Upper lobe of left lung (tissue), 6 donors: Measurements from ENCODE around the gene CHCHD6. TPM values are rescaled to one million over a fixed set of nuclear protein-coding genes. Genes with fewer than 3 reads are reported as not detected.

ENCODE experiments used
- ATAC-seq, 2 donors: fragments of 200-7000 bp; cut with Tn5 transposase; one replicate each; pipeline ENCODE4 v1.9.1; 2022; ENCODE audit warnings: mild to moderate bottlenecking in 2 of 2, moderate library complexity in 2 of 2; ENCODE audit not compliant: low FRiP score in 2 of 2
- DNase-seq, 2 donors: peaks; one replicate each; pipeline ENCODE4 v3.0.0-alpha.2; 2019 to 2020
- H3K27ac ChIP-seq, 4 donors: fragments of 200-600 bp; sonication (generic); one replicate each; pipeline ENCODE4 v1.5.1; 2016 to 2019
- H3K27me3 ChIP-seq, 4 donors: fragments of 200-600 bp; sonication (generic); one replicate each; pipeline ENCODE4 v1.5.1; 2017 to 2019
- H3K36me3 ChIP-seq, 4 donors: fragments of 200-600 bp; sonication (generic); one replicate each; pipeline ENCODE4 v1.5.1; 2016 to 2019
- H3K4me1 ChIP-seq, 4 donors: fragments of 200-600 bp; sonication (generic); one replicate each; pipeline ENCODE4 v1.5.1; 2018 to 2019
- H3K4me3 ChIP-seq, 4 donors: fragments of 200-600 bp; sonication (generic); one replicate each; pipeline ENCODE4 v1.5.1; 2017 to 2019; ENCODE audit warnings: mild to moderate bottlenecking in 2 of 4, moderate library complexity in 1 of 4
- H3K9me3 ChIP-seq, 4 donors: fragments of 200-600 bp; sonication (generic); one replicate each; pipeline ENCODE4 v1.5.1; 2018 to 2019
- EP300 ChIP-seq, 4 donors: sonication (generic); formaldehyde crosslinking; IDR thresholded peaks; one replicate each; pipeline ENCODE4 v1.5.1; 2017; ENCODE audit warnings: antibody characterized with exemption in 4 of 4, control low read depth in 2 of 4
- POLR2A ChIP-seq, 4 donors: fragments of 450-650 bp; IDR thresholded peaks; one replicate each; pipeline ENCODE4 v1.5.1; 2016 to 2017; ENCODE audit warnings: antibody characterized with exemption in 4 of 4, mild to moderate bottlenecking in 2 of 4
- POLR2AphosphoS5 ChIP-seq, 2 donors: sonication (generic); formaldehyde crosslinking; IDR thresholded peaks; one replicate each; pipeline ENCODE4 v1.5.1; 2017; ENCODE audit warnings: antibody characterized with exemption in 2 of 2
- WGBS, 2 donors: methylation state at CpG; one replicate each; pipeline ENCODE4 v1.1.5; 2017 to 2018; 5-methylcytosine and 5-hydroxymethylcytosine counted together
- total RNA-seq, 6 donors: library from RNA; depleted of rRNA in 4 of 6; stranded (reverse); fragments of >200 nt in 4 of 6; gene quantifications; one replicate each; pipeline versions ENCODE4 v1.1.0 to v1.2.1, GENCODE V29; 2016 to 2021
- TF ChIP-seq, protein P1 (sequence below), 6 experiments: fragments of 450-650 bp in 4 of 6; fragments of 200-600 bp in 2 of 6; sonication (generic) in 2 of 6; IDR thresholded peaks; one replicate each; pipeline ENCODE4 v1.5.1; 2016 to 2019; ENCODE audit warnings: antibody characterized with exemption in 6 of 6
- donor health status: DM: no; HTN: no; CAD: no; lungs with moderate emphysema.
- donor health status: DM: no; HTN: yes; CAD: no; lungs with severe emphysema.

CHCHD6 gene
- total RNA-seq, 6 donors from 2014 or later = 16.6 to 35.6 (median 21.8) TPM

DNA sequence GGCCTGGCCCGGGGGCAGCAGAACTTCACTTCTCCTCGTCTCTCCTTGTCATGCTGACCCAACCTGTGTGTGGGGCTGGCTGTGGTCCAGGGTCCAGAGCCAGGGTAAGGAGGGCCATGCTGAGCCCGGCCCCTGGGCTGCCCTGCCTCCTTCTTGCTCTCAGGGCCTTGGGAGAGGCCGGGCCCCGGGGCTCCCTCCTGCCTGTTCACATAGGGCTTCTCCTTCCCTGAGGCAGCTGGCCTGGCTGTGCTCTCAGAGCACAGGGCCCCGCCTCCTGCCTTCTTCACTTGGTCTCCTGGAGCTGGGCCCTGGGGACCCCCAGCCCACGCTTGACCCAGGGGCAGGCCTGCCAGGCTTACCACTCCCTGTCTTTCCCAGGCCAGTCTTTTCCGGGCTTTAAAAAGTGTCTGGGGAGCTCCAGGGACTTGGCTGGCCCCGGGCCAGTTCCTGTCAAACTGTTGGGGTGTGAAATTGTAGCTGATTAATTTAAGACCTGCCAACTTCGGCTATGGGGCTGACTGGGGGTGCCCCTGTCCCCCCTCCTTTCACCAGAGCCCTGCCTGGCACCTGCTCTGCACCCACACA lies 290.7 kb downstream of the CHCHD6 start:
- H3K27ac ChIP-seq = peak overlapping the region in 3 of 4 donors; percentile 52 to 81 (median 60)
- H3K4me3 ChIP-seq = no peak overlapping the region
- H3K36me3 ChIP-seq = peaks cover 0 to 20% (median 16%) of the 10 kb centered on the region in 4 donors
- no peak for TF ChIP-seq POLR2AphosphoS5 (IDR thresholded peaks at IDR 0.05)
- no peak for TF ChIP-seq EP300 (IDR thresholded peaks at IDR 0.05)
- TF ChIP-seq POLR2A (IDR thresholded peaks at IDR 0.05) = no peak
- TF ChIP-seq, protein P1, sequence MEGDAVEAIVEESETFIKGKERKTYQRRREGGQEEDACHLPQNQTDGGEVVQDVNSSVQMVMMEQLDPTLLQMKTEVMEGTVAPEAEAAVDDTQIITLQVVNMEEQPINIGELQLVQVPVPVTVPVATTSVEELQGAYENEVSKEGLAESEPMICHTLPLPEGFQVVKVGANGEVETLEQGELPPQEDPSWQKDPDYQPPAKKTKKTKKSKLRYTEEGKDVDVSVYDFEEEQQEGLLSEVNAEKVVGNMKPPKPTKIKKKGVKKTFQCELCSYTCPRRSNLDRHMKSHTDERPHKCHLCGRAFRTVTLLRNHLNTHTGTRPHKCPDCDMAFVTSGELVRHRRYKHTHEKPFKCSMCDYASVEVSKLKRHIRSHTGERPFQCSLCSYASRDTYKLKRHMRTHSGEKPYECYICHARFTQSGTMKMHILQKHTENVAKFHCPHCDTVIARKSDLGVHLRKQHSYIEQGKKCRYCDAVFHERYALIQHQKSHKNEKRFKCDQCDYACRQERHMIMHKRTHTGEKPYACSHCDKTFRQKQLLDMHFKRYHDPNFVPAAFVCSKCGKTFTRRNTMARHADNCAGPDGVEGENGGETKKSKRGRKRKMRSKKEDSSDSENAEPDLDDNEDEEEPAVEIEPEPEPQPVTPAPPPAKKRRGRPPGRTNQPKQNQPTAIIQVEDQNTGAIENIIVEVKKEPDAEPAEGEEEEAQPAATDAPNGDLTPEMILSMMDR (IDR thresholded peaks at IDR 0.05) = no peak
- H3K27me3 ChIP-seq = no peaks in the 10 kb centered on the region
- DNase-seq (peak in 1 of 2 donors; percentile 76), ATAC-seq (peak in 1 of 2 donors; percentile 5)
- H3K9me3 ChIP-seq = no peaks in the 10 kb centered on the region
- H3K4me1 ChIP-seq = peaks cover 19 to 45% (median 32%) of the 10 kb centered on the region in 4 donors
- WGBS, 2 donors = 39 to 68% methylated on average over 3 to 9 of the region's 10 CpGs

- TF ChIP-seq POLR2AphosphoS5 (IDR thresholded peaks at IDR 0.05) = no peak
- TF ChIP-seq POLR2A (IDR thresholded peaks at IDR 0.05) = no peak
- TF ChIP-seq, protein P1 (IDR thresholded peaks at IDR 0.05) = no peak
- TF ChIP-seq EP300 (IDR thresholded peaks at IDR 0.05) = no peak
- no peak overlapping the region for H3K4me3 ChIP-seq
- 60 to 69% methylated on average over 1 to 9 of the region's 12 CpGs for WGBS, 2 donors
- no peak for ATAC-seq
- peaks cover 25 to 51% (median 38%) of the 10 kb centered on the region in 4 donors for H3K4me1 ChIP-seq
- peak overlapping the region in 3 of 4 donors; percentile 52 to 81 (median 60) for H3K27ac ChIP-seq
- H3K9me3 ChIP-seq = no peaks in the 10 kb centered on the region
- H3K27me3 ChIP-seq = no peaks in the 10 kb centered on the region
- peak in 1 of 2 donors; percentile 80 for DNase-seq
- peaks cover 0 to 14% (median 11%) of the 10 kb centered on the region in 4 donors for H3K36me3 ChIP-seq
These were observed 291.3 kb downstream of the CHCHD6 start for GRCh38 chr3:126995254-126995780.

- Histone ChIP-seq H3K4me1 (peaks cover 26 to 54% (median 41%) of the 10 kb centered on the region in 4 donors), H3K9me3 (no peaks in the 10 kb centered on the region), H3K27ac (peak overlapping the region in 2 of 4 donors; percentile 60 to 81), H3K27me3 (no peaks in the 10 kb centered on the region), H3K4me3 (no peak overlapping the region), H3K36me3 (peaks cover 0 to 9% (median 7%) of the 10 kb centered on the region in 4 donors)
- TF ChIP-seq POLR2AphosphoS5 (IDR thresholded peaks at IDR 0.05) = no peak
- TF ChIP-seq, protein P1 (IDR thresholded peaks at IDR 0.05) = peak in 1 of 6 experiments; percentile 5
- WGBS, 2 donors = 96 to 97% methylated on average over 6 to 8 of the region's 11 CpGs
- DNase-seq = peak in 1 of 2 donors; percentile 64
- no peak for ATAC-seq
These were observed 292.0 kb downstream of the CHCHD6 start for GRCh38 chr3:126995926-126996512.

- DNase-seq = no peak
- Histone ChIP-seq H3K4me1 (peaks cover 33 to 60% (median 50%) of the 10 kb centered on the region in 4 donors), H3K36me3 (peaks cover 0 to 3% (median under 1%) of the 10 kb centered on the region in 4 donors), H3K4me3 (no peak overlapping the region), H3K27me3 (no peaks in the 10 kb centered on the region), H3K9me3 (no peaks in the 10 kb centered on the region), H3K27ac (no peak overlapping the region)
- TF ChIP-seq POLR2A (IDR thresholded peaks at IDR 0.05) = no peak
- TF ChIP-seq EP300 (IDR thresholded peaks at IDR 0.05) = no peak
- TF ChIP-seq, protein P1 (IDR thresholded peaks at IDR 0.05) = no peak
- TF ChIP-seq POLR2AphosphoS5 (IDR thresholded peaks at IDR 0.05) = no peak
- no peak for ATAC-seq
- 88 to 100% methylated on average over 2 to 7 of the region's 7 CpGs for WGBS, 2 donors
These were observed 292.9 kb downstream of the CHCHD6 start for GRCh38 chr3:126996905-126997304.
